NCI-H748 (cell line): Measurements from ENCODE around the gene MMP25.

Experiments
- DNase-seq: peaks from one replicate; lab custom pipeline; 2025; ENCODE audit not compliant: unreplicated experiment; lab: John Stamatoyannopoulos, UW

The MMP25 gene

DNA sequence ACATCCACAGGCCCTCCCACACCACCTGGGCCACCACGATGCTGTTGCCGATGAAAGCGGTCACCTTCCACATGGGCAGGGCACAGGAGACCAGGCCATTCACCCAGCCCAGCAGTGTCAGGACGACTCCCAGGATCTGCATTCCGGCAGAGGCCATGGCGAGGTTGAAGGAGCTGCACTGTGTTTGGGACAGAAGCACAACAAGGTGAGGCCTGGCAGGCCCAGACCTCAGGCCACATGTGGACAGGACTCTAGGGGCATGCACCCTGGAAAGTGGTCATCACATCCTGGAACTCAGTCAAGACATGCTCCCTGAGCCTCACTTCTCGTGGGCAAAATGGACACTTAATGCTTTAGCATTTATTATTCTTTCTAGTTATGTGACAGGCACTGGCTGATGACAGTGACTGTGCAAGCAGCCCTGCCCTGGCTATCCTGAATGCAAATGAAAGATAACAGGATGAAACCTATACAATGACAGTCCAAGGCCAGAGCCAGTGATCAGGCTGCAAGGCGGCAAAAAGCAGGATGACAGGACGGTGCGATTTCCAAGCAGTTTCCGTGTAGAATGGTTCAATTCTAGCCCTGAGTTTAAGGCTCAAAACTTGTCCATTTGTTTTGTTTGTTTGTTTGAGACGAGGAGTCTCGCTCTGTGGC is 30.4 kb upstream of the MMP25 start:
- DNase-seq = no peak

- DNase-seq = no peak
Measured at GRCh38 chr16:3017344-3017743, 29.0 kb upstream of the MMP25 start.

GRCh38 chr16:3017794-3018506 is 28.4 kb upstream of the MMP25 start, which contains the start of gene CLDN6:
CLDN6 (minus strand) TSS chr16:3018183; CDS start chr16:3016021, 2,162 bp downstream.
- DNase-seq = peak; percentile 42

DNA sequence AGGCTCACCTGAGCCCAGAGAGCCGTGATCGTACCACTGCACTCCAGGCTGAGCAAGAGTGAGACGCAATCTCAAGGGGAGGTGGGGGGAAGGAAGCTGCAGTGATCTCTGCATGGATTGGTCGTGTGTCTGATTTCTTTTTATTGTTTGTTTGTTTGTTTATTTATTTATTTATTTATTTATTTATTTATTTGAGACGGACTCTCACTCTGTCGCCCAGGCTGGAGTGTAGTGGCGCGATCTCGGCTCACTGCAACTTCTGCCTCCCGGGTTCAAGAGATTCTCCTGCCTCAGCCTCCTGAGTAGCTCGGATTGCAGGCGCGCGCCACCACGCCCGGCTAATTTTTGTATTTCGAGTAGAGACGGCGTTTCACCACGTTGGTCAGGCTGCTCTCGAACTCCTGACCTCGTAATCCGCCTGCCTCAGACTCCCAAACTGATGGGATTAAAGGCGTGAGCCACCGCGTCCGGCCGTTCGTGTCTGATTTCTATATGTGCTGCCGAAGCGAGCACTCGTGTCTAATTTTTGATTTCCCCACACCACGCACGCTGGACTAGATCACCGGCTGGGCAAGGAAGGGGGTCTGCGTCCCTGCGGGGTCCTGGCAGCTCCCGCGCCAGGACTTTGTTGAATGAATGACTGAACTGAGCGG is 26.6 kb upstream of the MMP25 start:
- DNase-seq = no peak

- peak; percentile 70 for DNase-seq
Measured at GRCh38 chr16:3020247-3020603, 26.1 kb upstream of the MMP25 start, which contains the start of gene TNFRSF12A. TNFRSF12A (plus strand) TSS chr16:3020368; CDS start chr16:3020398, 30 bp downstream.

GRCh38 chr16:3020604-3021448 is 25.5 kb upstream of the MMP25 start:
- DNase-seq = peak; percentile 56

- peak; percentile 56 for DNase-seq
Measured at GRCh38 chr16:3021449-3022207, 24.7 kb upstream of the MMP25 start.

DNA sequence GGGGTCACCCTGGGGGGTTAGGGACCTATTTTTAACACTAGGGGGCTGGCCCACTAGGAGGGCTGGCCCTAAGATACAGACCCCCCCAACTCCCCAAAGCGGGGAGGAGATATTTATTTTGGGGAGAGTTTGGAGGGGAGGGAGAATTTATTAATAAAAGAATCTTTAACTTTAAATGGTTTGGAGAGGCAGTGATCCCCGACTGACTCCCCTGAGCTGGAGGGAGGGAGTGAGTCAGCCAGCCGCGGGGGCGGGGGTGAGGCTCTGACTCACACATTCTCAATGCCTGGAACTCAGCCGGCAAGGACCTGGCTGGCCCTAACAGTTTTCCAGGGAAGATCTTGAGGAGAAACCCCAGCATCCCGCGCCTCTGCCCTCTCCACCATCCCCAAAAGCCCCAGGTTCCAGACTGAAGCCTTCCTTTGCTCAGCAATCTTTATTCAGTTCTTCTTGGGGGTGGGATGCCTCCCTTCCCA is 24.1 kb upstream of the MMP25 start:
- no peak for DNase-seq

DNA sequence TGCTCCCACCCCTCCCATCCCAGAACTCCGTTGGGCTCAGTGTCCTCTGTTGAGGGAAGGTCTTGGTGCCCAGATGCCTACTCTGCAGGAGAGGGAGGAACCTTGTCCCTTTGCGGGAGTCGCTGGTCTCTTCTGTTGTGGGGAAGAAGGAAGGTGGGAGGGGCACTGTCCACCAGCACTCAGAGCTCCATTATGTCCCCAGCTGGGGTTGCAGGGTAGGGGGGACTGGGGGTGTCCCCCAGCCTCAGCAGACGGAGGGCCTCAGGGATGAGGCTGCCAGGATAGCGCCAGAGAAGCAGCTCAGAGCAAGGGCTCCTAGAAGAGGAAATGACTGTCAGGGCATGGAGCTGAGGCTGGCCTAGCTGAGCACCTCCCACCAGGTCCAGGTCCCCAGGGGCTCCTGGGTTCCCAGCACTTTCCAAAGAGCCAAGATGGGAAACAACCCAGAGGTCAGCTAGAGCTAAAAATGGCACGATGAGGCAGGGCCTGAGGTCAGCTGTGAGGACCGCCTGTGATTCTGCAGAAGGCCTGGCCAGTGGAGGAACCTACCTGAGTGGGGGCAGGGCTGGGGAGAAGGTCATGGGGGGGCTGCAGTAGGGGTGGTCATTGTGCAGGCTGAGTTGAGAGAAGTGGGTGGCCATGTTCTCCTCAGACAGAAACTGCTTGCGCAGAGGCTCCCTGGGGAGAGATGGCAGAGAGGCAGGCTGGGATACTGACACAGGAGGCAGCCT is 23.5 kb upstream of the MMP25 start:
- no peak for DNase-seq

DNA sequence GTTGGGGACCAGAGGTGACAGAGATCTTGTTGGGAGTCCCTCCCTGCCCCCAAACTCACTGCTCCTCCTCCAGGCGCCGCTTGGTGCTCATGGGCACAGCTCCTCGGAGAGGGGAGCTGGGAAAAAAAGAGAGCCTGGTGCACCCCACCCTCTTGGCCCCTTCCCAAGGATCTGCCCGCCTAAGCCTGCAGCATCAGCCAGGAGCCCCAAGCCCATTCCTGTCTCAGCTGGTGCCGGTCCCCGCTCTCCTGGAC is 23.0 kb upstream of the MMP25 start:
- no peak for DNase-seq

DNA sequence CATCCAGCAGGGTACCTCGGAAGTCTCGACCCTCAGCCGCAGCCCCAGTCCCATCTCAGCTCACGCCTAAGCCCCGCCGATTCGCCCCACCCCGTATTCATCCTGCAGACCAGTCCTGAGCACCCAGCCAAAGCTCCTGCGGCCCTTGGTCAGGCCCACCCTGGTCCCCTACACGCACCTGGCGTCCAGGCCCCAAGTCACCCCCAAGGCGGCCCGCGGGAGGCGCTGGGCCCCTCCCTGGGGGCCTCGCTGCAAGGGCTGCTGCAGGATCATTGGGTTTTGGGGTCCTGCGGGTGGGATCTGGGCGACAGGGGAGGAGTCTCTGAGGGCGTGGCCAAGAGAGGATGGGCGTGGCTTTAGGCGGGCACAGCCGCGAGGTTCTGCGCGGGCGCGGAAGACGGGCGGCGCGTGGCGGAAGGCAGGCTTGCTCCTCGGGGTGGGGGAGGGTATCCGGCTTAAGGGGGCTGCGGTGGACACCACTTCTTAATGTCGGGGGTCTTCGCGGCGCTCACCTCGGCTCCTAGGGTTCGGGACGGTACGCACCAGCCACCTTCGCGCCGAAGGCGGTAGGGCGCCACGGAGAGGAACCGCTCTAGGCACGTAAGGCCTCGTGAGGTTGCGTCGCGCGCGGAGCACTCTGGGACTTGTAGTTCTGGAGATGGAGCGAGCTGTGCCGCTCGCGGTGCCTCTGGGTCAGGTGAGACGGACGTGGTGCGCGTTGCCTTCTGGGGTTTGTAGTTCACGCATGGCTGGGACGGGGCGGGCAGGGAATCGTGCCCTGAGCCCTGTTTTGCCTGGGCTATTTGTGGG is 22.5 kb upstream of the MMP25 start, which contains the start of the genes HCFC1R1 and THOC6:
Gene HCFC1R1 (minus strand): TSS at position 274 of the 810 bp plus-strand sequence. CDS start 1 bp downstream, at position 273.
Gene THOC6 (plus strand): TSS at position 367 of the 810 bp plus-strand sequence. CDS start 292 bp downstream, at position 659.
- peak; percentile 96 for DNase-seq

DNA sequence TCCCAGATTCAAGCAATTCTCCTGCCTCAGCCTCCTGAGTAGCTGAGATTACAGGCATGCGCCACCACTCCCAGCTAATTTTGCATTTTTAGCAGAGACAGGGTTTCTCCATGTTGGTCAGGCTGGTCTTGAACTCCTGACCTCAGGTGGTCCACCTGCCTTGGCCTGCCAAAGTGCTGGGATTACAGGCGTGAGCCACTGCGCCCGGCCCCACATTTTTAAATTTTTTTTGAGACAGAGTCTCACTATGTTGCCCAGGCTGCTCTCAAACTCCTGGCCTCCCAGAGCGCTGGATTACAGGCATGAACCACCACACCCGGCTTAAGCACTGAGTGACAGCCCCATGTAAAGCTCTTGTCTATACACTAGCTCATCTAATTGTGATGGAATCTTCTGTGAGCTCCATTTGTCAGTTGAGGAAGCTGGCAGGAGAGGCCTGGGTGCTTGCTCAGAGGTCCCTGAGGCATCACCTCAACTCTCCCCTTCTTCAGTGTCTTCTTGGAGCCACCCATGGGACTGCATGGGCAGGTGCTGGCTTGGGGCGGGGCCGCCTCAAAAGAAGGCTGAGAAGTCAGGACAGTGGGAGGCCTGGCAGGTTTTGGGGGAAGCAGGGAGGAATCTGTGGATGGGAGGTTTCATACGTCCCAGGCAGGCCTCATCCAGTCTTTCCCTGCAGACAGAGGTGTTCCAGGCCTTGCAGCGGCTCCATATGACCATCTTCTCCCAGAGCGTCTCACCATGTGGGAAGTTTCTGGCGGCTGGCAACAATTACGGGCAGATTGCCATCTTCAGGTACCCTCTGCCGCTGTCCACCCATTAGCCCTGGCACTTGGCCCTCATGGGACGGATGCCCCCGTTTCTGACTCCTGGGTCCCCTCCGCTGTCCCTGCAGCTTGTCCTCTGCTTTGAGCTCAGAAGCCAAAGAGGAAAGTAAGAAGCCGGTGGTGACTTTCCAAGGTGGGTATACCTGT is 21.0 kb upstream of the MMP25 start:
- no peak for DNase-seq

DNA sequence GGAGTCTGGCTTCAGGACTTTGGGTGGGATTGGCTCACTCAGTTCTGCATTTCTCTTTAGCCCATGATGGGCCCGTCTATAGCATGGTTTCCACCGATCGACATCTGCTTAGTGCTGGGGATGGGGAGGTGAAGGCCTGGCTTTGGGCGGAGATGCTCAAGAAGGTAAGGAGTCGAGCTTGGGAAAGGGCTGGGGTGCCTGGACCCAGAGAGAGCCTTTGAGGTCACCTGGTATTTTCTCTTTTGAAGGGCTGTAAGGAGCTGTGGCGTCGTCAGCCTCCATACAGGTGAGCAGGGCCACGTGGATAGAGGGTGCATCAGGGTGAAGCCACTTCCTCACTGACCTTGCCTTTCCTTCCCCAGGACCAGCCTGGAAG is 20.4 kb upstream of the MMP25 start:
- DNase-seq = no peak

- no peak for DNase-seq
Measured at GRCh38 chr16:3026609-3027488, 19.5 kb upstream of the MMP25 start.

DNA sequence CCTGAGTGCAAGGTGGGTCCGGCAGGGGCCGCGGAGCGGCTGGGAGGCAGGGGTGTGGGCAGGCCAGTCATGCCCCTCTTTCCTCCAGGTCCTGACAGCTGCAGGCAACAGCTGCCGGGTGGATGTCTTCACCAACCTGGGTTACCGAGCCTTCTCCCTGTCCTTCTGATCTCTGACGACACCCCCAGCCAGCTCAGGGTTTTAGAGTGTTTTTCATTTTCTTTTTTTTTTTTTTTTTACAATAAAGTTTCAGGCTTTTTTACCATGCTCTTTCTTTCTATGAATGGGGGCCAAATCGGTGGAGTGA is 18.9 kb upstream of the MMP25 start:
- no peak for DNase-seq

DNA sequence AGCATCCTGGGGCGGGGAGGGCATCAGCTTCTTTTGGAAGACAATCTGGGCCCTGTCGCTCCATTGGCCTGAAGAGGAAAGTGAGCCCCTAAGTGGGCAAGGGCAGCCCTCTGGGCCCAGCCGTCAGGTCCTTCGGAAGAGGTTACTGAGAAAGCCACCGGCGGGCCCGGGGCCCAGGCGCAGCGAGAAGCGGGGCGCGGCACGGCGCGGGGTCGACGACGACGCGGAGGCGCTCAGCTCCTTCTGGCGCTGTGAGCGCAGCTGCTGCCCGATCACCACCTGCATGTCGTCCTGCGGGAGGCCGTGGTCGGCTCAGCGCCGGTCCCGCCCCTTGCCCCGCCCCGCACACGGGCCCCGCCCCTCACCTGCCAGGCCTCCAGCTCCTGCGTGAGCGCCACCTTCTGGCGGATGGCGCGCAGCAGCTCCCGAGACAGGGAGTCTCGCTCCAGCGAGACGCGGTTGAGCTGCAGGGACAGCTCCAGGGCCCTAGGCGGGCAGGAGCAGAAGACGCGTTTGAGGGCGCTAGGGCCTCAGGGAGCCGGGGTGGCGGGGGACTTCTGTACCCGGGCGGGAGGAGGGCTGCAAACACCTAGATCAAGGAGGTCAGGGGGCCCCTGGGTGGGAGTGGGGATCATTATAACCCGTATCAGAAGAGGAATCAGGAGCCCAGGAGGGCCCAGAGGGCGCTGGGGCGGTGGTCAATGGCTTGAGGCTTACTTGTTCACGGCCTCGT is 18.2 kb upstream of the MMP25 start:
- peak; percentile 85 for DNase-seq
